ENCODE measurements around the gene GIT2.

The GIT2 gene

GRCh38 chr12:109995686-109996482, at the start of gene GIT2:
Gene GIT2, minus strand, starts transcription at chr12:109996368. Its CDS starts 144 bp downstream, at chr12:109996224.
- DNase-seq (ENCODE audit: insufficient read length, low spot score) (peak; percentile 87), FAIRE-seq (no peak)
- peak; percentile 87 for TF ChIP-seq POLR2A (IDR thresholded peaks at IDR 0.05; ENCODE audit: low read depth, low read length)

GRCh38 chr12:110042264-110042663, 46.1 kb upstream of the GIT2 start:
- no peak for TF ChIP-seq POLR2A (IDR thresholded peaks at IDR 0.05; ENCODE audit: low read depth, low read length)
- no peak for DNase-seq (ENCODE audit: insufficient read length, low spot score)
- FAIRE-seq = no peak

- no peak for TF ChIP-seq POLR2A (IDR thresholded peaks at IDR 0.05; ENCODE audit: low read depth, low read length)
- peak; percentile 67 for DNase-seq (ENCODE audit: insufficient read length, low spot score)
- peak; percentile 94 for FAIRE-seq
These were observed 43.1 kb upstream of the GIT2 start for GRCh38 chr12:110039085-110039807.

- no peak for TF ChIP-seq POLR2A (IDR thresholded peaks at IDR 0.05; ENCODE audit: low read depth, low read length)
- FAIRE-seq = no peak
These were observed 42.5 kb upstream of the GIT2 start for GRCh38 chr12:110038741-110039084.

GRCh38 chr12:110037315-110037714, 41.1 kb upstream of the GIT2 start:
- DNase-seq (ENCODE audit: insufficient read length, low spot score) = no peak
- no peak for FAIRE-seq
- no peak for TF ChIP-seq POLR2A (IDR thresholded peaks at IDR 0.05; ENCODE audit: low read depth, low read length)

More at GRCh38 chr12:110038741-110039084, 42.5 kb upstream of the GIT2 start:
- no peak for DNase-seq (ENCODE audit: insufficient read length, low spot score)

GRCh38 chr12:110035534-110036104, 39.5 kb upstream of the GIT2 start:
- DNase-seq (ENCODE audit: insufficient read length, low spot score) (no peak), FAIRE-seq (no peak)
- no peak for TF ChIP-seq POLR2A (IDR thresholded peaks at IDR 0.05; ENCODE audit: low read depth, low read length)

GRCh38 chr12:110033888-110034287, 37.7 kb upstream of the GIT2 start:
- no peak for FAIRE-seq
- no peak for TF ChIP-seq POLR2A (IDR thresholded peaks at IDR 0.05; ENCODE audit: low read depth, low read length)

GRCh38 chr12:110029290-110029815, 33.2 kb upstream of the GIT2 start:
- no peak for TF ChIP-seq POLR2A (IDR thresholded peaks at IDR 0.05; ENCODE audit: low read depth, low read length)
- DNase-seq (ENCODE audit: insufficient read length, low spot score) (no peak), FAIRE-seq (no peak)

More at GRCh38 chr12:110033888-110034287, 37.7 kb upstream of the GIT2 start:
- DNase-seq (ENCODE audit: insufficient read length, low spot score) = no peak

- DNase-seq (ENCODE audit: insufficient read length, low spot score) = no peak
- no peak for FAIRE-seq
- no peak for TF ChIP-seq POLR2A (IDR thresholded peaks at IDR 0.05; ENCODE audit: low read depth, low read length)
These were observed 32.2 kb upstream of the GIT2 start for GRCh38 chr12:110028323-110028722.

- no peak for FAIRE-seq
- DNase-seq (ENCODE audit: insufficient read length, low spot score) = no peak
These were observed 27.9 kb upstream of the GIT2 start for GRCh38 chr12:110024051-110024450.

GRCh38 chr12:110023059-110023980, 27.2 kb upstream of the GIT2 start:
- TF ChIP-seq POLR2A (IDR thresholded peaks at IDR 0.05; ENCODE audit: low read depth, low read length) = no peak
- DNase-seq (ENCODE audit: insufficient read length, low spot score) = no peak
- FAIRE-seq = no peak

More at GRCh38 chr12:110024051-110024450, 27.9 kb upstream of the GIT2 start:
- TF ChIP-seq POLR2A (IDR thresholded peaks at IDR 0.05; ENCODE audit: low read depth, low read length) = no peak

GRCh38 chr12:110020956-110021355, 24.8 kb upstream of the GIT2 start:
- no peak for FAIRE-seq
- TF ChIP-seq POLR2A (IDR thresholded peaks at IDR 0.05; ENCODE audit: low read depth, low read length) = no peak
- DNase-seq (ENCODE audit: insufficient read length, low spot score) = no peak

GRCh38 chr12:110015132-110015531, 19.0 kb upstream of the GIT2 start:
- FAIRE-seq (no peak), DNase-seq (ENCODE audit: insufficient read length, low spot score) (no peak)
- no peak for TF ChIP-seq POLR2A (IDR thresholded peaks at IDR 0.05; ENCODE audit: low read depth, low read length)
